ENCODE data around the gene AHNAK2. TPM values are rescaled to one million over a fixed set of nuclear protein-coding genes. Genes with fewer than 3 reads are reported as not detected.
A peak's percentile ranks its signal among the peaks of the same experiment; 100 is the strongest.

The AHNAK2 gene
- total and polyA plus RNA-seq, 3 donors from 2014 or later, result 10.8 to 15.1 (median 12.8) TPM

DNA sequence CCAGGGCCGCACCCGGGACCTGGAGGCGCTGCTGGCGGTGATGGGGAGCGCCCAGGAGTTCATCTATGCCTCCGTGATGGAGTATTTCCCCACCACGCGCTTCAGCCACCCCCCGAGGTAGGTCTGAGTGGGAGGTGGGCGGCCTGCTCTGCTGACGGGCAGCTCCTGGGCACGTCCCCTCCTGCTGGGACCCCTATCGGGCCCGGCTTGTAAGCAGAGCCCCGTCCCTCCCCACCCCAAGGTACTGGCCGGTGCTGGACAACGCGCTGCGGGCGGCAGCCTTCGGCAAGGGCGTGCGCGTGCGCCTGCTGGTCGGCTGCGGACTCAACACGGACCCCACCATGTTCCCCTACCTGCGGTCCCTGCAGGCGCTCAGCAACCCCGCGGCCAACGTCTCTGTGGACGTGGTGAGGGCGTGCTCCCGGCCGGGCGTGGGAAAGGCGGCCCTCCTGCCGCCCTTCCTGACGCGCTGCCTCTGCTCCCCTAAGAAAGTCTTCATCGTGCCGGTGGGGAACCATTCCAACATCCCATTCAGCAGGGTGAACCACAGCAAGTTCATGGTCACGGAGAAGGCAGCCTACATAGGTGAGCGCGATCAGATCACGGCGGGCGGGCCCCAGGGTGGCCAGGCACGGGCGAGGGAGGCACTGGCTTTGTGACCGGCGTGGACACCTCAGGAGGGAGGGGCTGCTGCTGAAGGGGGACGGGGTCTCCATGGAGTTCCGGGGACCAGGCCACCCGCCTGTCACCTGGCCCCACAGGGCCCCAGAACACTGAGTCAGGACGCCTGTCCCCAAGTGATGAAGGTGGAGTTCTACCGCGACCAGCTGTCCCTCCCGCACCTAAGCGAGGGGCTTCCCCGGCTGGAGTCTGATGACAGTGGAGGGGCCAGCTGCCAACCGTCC is 46.2 kb downstream of the AHNAK2 start:
- TF ChIP-seq CTCF (IDR thresholded peaks at IDR 0.05) (no peak), POLR2A (IDR thresholded peaks at IDR 0.05) (no peak)
- Histone ChIP-seq H3K4me3 (peak overlapping the region; percentile 63 to 68), H3K27me3 (no peaks in the 10 kb centered on the region), H3K9me3 (no peaks in the 10 kb centered on the region), H3K36me3 (ENCODE audit: low read depth, missing control alignments) (no peaks in the 10 kb centered on the region), H3K27ac (no peak overlapping the region), H3K4me1 (peaks cover 11% of the 10 kb centered on the region)
- 34 to 50% methylated on average over 22 to 61 of the region's 64 CpGs for WGBS, 2 donors
- no peak for DNase-seq
- intact Hi-C loops (cut with DNase I; ENCODE audit: low total_unique reads), result no loop called here

DNA sequence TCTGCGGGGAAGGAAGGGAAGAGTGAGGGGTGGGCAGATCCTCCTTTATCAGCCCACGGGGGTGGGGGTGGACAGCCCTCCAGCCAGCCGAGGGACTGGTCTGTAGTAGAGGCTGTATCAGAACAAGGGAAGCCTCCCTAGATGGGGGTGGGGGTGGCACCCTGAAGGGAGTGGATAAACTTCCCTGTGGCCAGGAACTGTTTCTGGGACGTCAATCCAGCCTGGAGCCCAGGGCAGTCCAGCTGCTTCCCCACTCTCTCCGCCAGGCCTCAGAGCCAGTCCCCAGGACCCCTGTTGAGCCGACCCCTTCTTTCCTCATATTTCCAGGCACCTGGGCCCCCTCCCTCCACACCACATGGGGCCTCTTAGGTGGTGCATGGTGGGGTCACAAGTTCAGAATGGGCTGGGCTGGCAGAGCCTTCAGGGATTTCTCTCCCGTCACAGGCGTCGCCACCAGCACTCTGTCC is 46.8 kb downstream of the AHNAK2 start:
- no peak overlapping the region for H3K27ac ChIP-seq
- DNase-seq, result no peak
- H3K9me3 ChIP-seq, result no peaks in the 10 kb centered on the region
- no peak overlapping the region for H3K4me3 ChIP-seq
- intact Hi-C loops (cut with DNase I; ENCODE audit: low total_unique reads), result no loop called here
- TF ChIP-seq POLR2A (IDR thresholded peaks at IDR 0.05) (no peak), CTCF (IDR thresholded peaks at IDR 0.05) (no peak)
- H3K27me3 ChIP-seq, result no peaks in the 10 kb centered on the region
- 65 to 77% methylated on average over 6 to 9 of the region's 9 CpGs for WGBS, 2 donors
- peaks cover 11% of the 10 kb centered on the region for H3K4me1 ChIP-seq
- no peaks in the 10 kb centered on the region for H3K36me3 ChIP-seq (ENCODE audit: low read depth, missing control alignments)

- 87 to 88% methylated on average over 8 to 10 of the region's 10 CpGs for WGBS, 2 donors
- H3K4me1 ChIP-seq, result peaks cover 11% of the 10 kb centered on the region
- H3K27me3 ChIP-seq, result no peaks in the 10 kb centered on the region
Measured at GRCh38 chr14:104930526-104931303, 47.5 kb downstream of the AHNAK2 start.

More at GRCh38 chr14:104930526-104931303, 47.5 kb downstream of the AHNAK2 start:
- no peaks in the 10 kb centered on the region for H3K9me3 ChIP-seq
- TF ChIP-seq POLR2A (IDR thresholded peaks at IDR 0.05) (no peak), CTCF (IDR thresholded peaks at IDR 0.05) (no peak)
- no peak for DNase-seq
- no peaks in the 10 kb centered on the region for H3K36me3 ChIP-seq (ENCODE audit: low read depth, missing control alignments)
- H3K27ac ChIP-seq, result no peak overlapping the region
- no peak overlapping the region for H3K4me3 ChIP-seq
- intact Hi-C loops (cut with DNase I; ENCODE audit: low total_unique reads), result no loop called here

Data from testis (tissue), 3 donors.